Liver (tissue), 9 donors: ENCODE results near the gene MFNG. TPM values are rescaled to one million over a fixed set of nuclear protein-coding genes. Genes with fewer than 3 reads are reported as not detected.

Experiments
- DNase-seq: peaks from one replicate; pipeline ENCODE4 v3.0.0-alpha.2; 2017; ENCODE audit warnings: low spot score
- H3K27ac ChIP-seq, 2 donors: one replicate each; pipeline ENCODE4 v1.7.0; 2013; ENCODE audit warnings: inconsistent platforms in 2 of 2, low read length in 2 of 2, control low read depth in 1 of 2, low read depth in 1 of 2, mild to moderate bottlenecking in 1 of 2
- H3K27me3 ChIP-seq, 4 donors: one replicate each; pipeline versions ENCODE4 v1.6.1 to v1.7.0; 2013; ENCODE audit warnings: low read length in 3 of 4, inconsistent platforms in 1 of 4, mild to moderate bottlenecking in 1 of 4, moderate library complexity in 1 of 4; ENCODE audit not compliant: control insufficient read depth in 4 of 4, insufficient read depth in 4 of 4
- H3K36me3 ChIP-seq, 4 donors: one replicate each; pipeline versions ENCODE4 v1.6.1 to v1.7.0; 2013; ENCODE audit warnings: low read length in 3 of 4, mild to moderate bottlenecking in 3 of 4, low read depth in 1 of 4, moderate library complexity in 1 of 4; ENCODE audit not compliant: control insufficient read depth in 4 of 4, insufficient read depth in 3 of 4
- H3K4me1 ChIP-seq, 4 donors: one replicate each; pipeline versions ENCODE4 v1.6.1 to v1.7.0; 2013; ENCODE audit warnings: low read length in 3 of 4, mild to moderate bottlenecking in 3 of 4, moderate library complexity in 1 of 4; ENCODE audit not compliant: control insufficient read depth in 4 of 4, insufficient read depth in 4 of 4
- H3K4me3 ChIP-seq, 3 donors: one replicate each; pipeline versions ENCODE4 v1.6.1 to v1.7.0; 2013; ENCODE audit warnings: low read length in 3 of 3, control low read depth in 1 of 3, low read depth in 1 of 3, mild to moderate bottlenecking in 1 of 3
- H3K9ac ChIP-seq, 2 donors: one replicate each; pipeline ENCODE4 v1.7.0; 2013; ENCODE audit warnings: low read length in 2 of 2, mild to moderate bottlenecking in 2 of 2, moderate library complexity in 2 of 2, control low read depth in 1 of 2, low read depth in 1 of 2
- H3K9me3 ChIP-seq, 4 donors: one replicate each; pipeline versions ENCODE4 v1.6.1 to v1.7.0; 2013; ENCODE audit warnings: low read length in 3 of 4; ENCODE audit not compliant: control insufficient read depth in 4 of 4
- ATF3 ChIP-seq: IDR thresholded peaks from 2 replicates; pipeline ENCODE4 v1.6.1; 2016; ENCODE audit warnings: antibody characterized with exemption
- CTCF ChIP-seq: fragments of 150-350 bp; IDR thresholded peaks from 2 replicates; pipeline ENCODE4 v1.5.1; 2017; ENCODE audit warnings: improper control_type of control experiment, low read depth, low read length; ENCODE audit not compliant: missing input control
- EGR1 ChIP-seq, 2 donors: IDR thresholded peaks; 2 replicates each; pipeline ENCODE4 v1.6.1; 2016 to 2018; ENCODE audit warnings: antibody characterized with exemption in 2 of 2, low read depth in 2 of 2
- FOXA1 ChIP-seq: IDR thresholded peaks from 2 replicates; pipeline ENCODE4 v1.6.1; 2016; ENCODE audit warnings: antibody characterized with exemption
- FOXA2 ChIP-seq: IDR thresholded peaks from 2 replicates; pipeline ENCODE4 v1.6.1; 2016; ENCODE audit warnings: antibody characterized with exemption
- GABPA ChIP-seq, 2 donors: IDR thresholded peaks in 1 of 2; conservative IDR thresholded peaks in 1 of 2; 2 replicates each; pipeline ENCODE4 v1.6.1; 2016; ENCODE audit warnings: antibody characterized with exemption in 2 of 2, mild to moderate bottlenecking in 1 of 2, moderate library complexity in 1 of 2
- HNF4A ChIP-seq, 2 donors: conservative IDR thresholded peaks; 2 replicates each; pipeline ENCODE4 v1.6.1; 2016; ENCODE audit warnings: antibody characterized with exemption in 2 of 2, mild to moderate bottlenecking in 2 of 2
- HNF4G ChIP-seq: IDR thresholded peaks from 2 replicates; pipeline ENCODE4 v1.6.1; 2016; ENCODE audit warnings: antibody characterized with exemption
- JUND ChIP-seq, 2 donors: IDR thresholded peaks; 2 replicates each; pipeline ENCODE4 v1.6.1; 2016; ENCODE audit warnings: antibody characterized with exemption in 2 of 2
- MAX ChIP-seq: IDR thresholded peaks from 2 replicates; pipeline ENCODE4 v1.6.1; 2016; ENCODE audit warnings: antibody characterized with exemption
- NR2F2 ChIP-seq: IDR thresholded peaks from 2 replicates; pipeline ENCODE4 v1.6.1; 2016; ENCODE audit warnings: antibody characterized with exemption
- RAD21 ChIP-seq, 2 donors: IDR thresholded peaks; 2 replicates each; pipeline ENCODE4 v1.6.1; 2016; ENCODE audit warnings: antibody characterized with exemption in 2 of 2, mild to moderate bottlenecking in 2 of 2
- REST ChIP-seq: IDR thresholded peaks from 2 replicates; pipeline ENCODE4 v1.6.1; 2016; ENCODE audit warnings: antibody characterized with exemption, mild to moderate bottlenecking
- RXRA ChIP-seq, 2 donors: IDR thresholded peaks; 2 replicates each; pipeline ENCODE4 v1.6.1; 2017 to 2018; ENCODE audit warnings: antibody characterized with exemption in 2 of 2, mild to moderate bottlenecking in 1 of 2
- SP1 ChIP-seq: IDR thresholded peaks from 2 replicates; pipeline ENCODE4 v1.6.1; 2018; ENCODE audit warnings: antibody characterized with exemption, mild to moderate bottlenecking
- TAF1 ChIP-seq: conservative IDR thresholded peaks from 2 replicates; pipeline ENCODE4 v1.6.1; 2016; ENCODE audit warnings: antibody characterized with exemption, mild to moderate bottlenecking
- YY1 ChIP-seq: IDR thresholded peaks from 2 replicates; pipeline ENCODE4 v1.6.1; 2016; ENCODE audit warnings: antibody characterized with exemption, mild to moderate bottlenecking
- WGBS: extraction: QIAGEN DNeasy Blood & Tissue Kit; methylation state at CpG from one replicate; pipeline ENCODE4 v1.1.7; 2013; 5-methylcytosine and 5-hydroxymethylcytosine counted together
- polyA plus RNA-seq, 2 donors: library from polyadenylated mRNA; stranded (reverse) in 1 of 2; unstranded in 1 of 2; fragments of 200-250 nt in 1 of 2; fragments of >200 nt in 1 of 2; fragmentation: Nextera tagmentation in 1 of 2; extraction: Ambion mirVana in 1 of 2; gene quantifications; one replicate each; pipeline versions ENCODE4 v1.2.1 to v1.2.3, GENCODE V29; 2013 to 2015
- total RNA-seq, 2 donors: library from RNA; depleted of rRNA; stranded (reverse); fragments of >200 nt; gene quantifications; one replicate each; pipeline ENCODE4 v1.2.3, GENCODE V29; 2014
- TF ChIP-seq, protein P1 (sequence below): IDR thresholded peaks from 2 replicates; pipeline ENCODE4 v1.6.1; 2016; ENCODE audit warnings: antibody characterized with exemption
- donor health status: healthy.
- donor health status: healthy.
- donor health status: healthy.
- donor health status: healthy.
- donor health status: healthy.

The MFNG gene
- total and polyA plus RNA-seq, 4 donors = 5.0 to 10.7 (median 7.4) TPM

DNA sequence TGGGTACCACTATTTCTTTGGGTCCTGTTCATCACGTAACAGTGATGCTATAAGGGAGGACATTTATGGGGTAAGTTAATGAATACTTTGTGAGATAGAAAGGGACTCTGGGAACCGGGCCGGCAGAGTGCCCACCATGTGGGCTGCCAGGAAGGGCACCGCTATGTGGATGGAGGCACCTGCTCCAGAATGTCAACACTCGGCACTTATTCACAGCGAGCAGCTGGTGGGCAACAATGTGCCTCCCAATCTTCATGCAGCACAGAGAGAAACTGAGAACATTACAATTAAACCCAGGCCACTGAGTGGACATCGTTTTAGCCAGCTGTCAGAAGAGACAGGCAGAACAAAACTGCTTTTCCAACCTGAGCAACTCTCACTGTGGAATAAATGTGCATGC lies 43.1 kb downstream of the MFNG start:
- H3K27me3 ChIP-seq = peaks cover 0 to 5% (median 0%) of the 10 kb centered on the region in 4 donors
- H3K36me3 ChIP-seq = no peaks in the 10 kb centered on the region
- H3K4me1 ChIP-seq = no peaks in the 10 kb centered on the region
- 89% methylated on average over 7 of the region's 7 CpGs for WGBS
- H3K27ac ChIP-seq = no peak overlapping the region
- H3K4me3 ChIP-seq = no peak overlapping the region
- H3K9me3 ChIP-seq = peaks cover 0 to 4% (median 2%) of the 10 kb centered on the region in 4 donors
- no peak for DNase-seq
- H3K9ac ChIP-seq = no peak overlapping the region
- TF ChIP-seq NR2F2 (no peak), FOXA2 (no peak), HNF4G (no peak), EGR1 (IDR thresholded peaks at IDR 0.05; ENCODE audit: low read depth in 2 of 2) (no peak), RAD21 (IDR thresholded peaks at IDR 0.05) (no peak), JUND (IDR thresholded peaks at IDR 0.05) (no peak), ATF3 (no peak), GABPA (IDR thresholded peaks at IDR 0.05 in 1 of 2, conservative IDR thresholded peaks at IDR 0.05 in 1 of 2) (no peak), YY1 (no peak), FOXA1 (no peak), RXRA (IDR thresholded peaks at IDR 0.05) (no peak), HNF4A (conservative IDR thresholded peaks at IDR 0.05) (no peak), CTCF (no peak), SP1 (no peak), TAF1 (no peak), REST (no peak), MAX (no peak)
- TF ChIP-seq, protein P1, sequence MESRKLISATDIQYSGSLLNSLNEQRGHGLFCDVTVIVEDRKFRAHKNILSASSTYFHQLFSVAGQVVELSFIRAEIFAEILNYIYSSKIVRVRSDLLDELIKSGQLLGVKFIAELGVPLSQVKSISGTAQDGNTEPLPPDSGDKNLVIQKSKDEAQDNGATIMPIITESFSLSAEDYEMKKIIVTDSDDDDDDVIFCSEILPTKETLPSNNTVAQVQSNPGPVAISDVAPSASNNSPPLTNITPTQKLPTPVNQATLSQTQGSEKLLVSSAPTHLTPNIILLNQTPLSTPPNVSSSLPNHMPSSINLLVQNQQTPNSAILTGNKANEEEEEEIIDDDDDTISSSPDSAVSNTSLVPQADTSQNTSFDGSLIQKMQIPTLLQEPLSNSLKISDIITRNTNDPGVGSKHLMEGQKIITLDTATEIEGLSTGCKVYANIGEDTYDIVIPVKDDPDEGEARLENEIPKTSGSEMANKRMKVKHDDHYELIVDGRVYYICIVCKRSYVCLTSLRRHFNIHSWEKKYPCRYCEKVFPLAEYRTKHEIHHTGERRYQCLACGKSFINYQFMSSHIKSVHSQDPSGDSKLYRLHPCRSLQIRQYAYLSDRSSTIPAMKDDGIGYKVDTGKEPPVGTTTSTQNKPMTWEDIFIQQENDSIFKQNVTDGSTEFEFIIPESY = no peak
